ENCODE measurements around the gene PARD3B.

Gene PARD3B

DNA sequence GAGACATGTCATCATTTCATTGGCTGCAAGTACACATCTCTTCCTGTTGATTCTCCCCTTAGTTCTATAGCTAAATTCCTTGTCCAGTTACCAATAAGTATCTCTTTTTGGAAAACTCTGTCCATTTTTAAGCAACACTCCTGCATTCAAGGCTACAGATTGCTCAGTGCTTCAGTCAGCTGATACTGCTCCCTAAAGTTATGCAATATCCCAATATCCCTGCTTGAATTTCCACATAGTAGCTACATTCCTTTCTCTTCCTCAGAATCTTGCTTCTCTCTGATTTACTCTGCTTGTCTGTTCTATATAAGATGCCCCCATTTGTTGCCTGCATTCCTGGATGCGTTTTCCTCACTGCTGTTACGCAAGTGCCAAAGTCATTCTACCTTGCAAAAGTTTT lies 109.8 kb downstream of the PARD3B start:
- no peak for DNase-seq (ENCODE audit: low spot score)

GRCh38 chr2:204655626-204656025 lies 110.4 kb downstream of the PARD3B start:
- TF ChIP-seq CTCF (IDR thresholded peaks at IDR 0.05; ENCODE audit: extremely low read depth, missing control alignments) = no peak
- DNase-seq (ENCODE audit: low spot score) = no peak

More for the DNA sequence above, 109.8 kb downstream of the PARD3B start:
- TF ChIP-seq CTCF (IDR thresholded peaks at IDR 0.05; ENCODE audit: extremely low read depth, missing control alignments) = no peak

- TF ChIP-seq CTCF (IDR thresholded peaks at IDR 0.05; ENCODE audit: extremely low read depth, missing control alignments) = no peak
- DNase-seq (ENCODE audit: low spot score) = no peak
Observed at GRCh38 chr2:204657024-204657423, 111.7 kb downstream of the PARD3B start.

DNA sequence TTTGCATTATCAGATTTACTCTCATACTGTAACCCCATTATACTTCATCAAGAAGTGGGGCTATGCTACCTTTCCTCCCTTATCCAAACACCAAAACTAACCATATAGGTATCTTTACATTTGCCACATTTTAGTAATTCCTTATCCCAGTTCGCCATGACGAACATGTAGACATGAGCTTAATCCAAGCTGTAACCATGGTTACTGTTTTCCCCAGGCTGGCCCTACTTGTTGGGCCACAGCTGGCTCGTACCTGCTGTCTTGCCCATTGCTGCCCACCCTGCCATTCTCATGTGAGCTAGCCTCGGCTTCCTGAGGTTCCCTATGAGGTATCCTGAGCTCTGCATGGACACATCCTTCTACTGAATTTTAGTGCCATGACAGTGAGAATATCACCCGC lies 117.7 kb downstream of the PARD3B start:
- TF ChIP-seq CTCF (IDR thresholded peaks at IDR 0.05; ENCODE audit: extremely low read depth, missing control alignments) = no peak
- DNase-seq (ENCODE audit: low spot score) = no peak

- no peak for TF ChIP-seq CTCF (IDR thresholded peaks at IDR 0.05; ENCODE audit: extremely low read depth, missing control alignments)
- DNase-seq (ENCODE audit: low spot score) = no peak
Observed at GRCh38 chr2:204663816-204664425, 118.6 kb downstream of the PARD3B start.

GRCh38 chr2:204664708-204665121 lies 119.4 kb downstream of the PARD3B start:
- no peak for TF ChIP-seq CTCF (IDR thresholded peaks at IDR 0.05; ENCODE audit: extremely low read depth, missing control alignments)
- DNase-seq (ENCODE audit: low spot score) = no peak

DNA sequence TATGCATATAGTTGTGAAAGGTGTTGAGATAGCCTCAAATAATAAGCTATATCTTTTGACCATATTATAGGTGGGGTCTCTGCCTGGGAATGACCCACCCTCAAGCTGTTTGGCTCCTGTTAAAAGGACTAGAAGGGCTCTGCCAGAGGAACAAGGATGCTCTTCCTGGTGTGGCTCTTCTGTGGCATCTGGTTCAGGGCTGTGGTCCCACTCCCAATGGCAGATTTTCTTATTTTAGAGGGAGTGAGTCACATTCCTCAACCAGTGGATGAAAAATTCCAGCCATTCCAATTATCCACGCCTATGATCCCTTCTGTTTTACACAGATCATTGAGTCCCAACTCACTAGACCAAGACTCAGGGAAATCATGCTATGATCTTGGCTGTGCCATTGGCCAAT lies 119.9 kb downstream of the PARD3B start:
- TF ChIP-seq CTCF (IDR thresholded peaks at IDR 0.05; ENCODE audit: extremely low read depth, missing control alignments) = no peak
- DNase-seq (ENCODE audit: low spot score) = no peak
